ENCODE measurements around the gene HOXA6. TPM values are rescaled to one million over a fixed set of nuclear protein-coding genes. Genes with fewer than 3 reads are reported as not detected.

Gene HOXA6
- total RNA-seq, 2 experiments from 2014 or later = 4.1 to 12.0 TPM

DNA sequence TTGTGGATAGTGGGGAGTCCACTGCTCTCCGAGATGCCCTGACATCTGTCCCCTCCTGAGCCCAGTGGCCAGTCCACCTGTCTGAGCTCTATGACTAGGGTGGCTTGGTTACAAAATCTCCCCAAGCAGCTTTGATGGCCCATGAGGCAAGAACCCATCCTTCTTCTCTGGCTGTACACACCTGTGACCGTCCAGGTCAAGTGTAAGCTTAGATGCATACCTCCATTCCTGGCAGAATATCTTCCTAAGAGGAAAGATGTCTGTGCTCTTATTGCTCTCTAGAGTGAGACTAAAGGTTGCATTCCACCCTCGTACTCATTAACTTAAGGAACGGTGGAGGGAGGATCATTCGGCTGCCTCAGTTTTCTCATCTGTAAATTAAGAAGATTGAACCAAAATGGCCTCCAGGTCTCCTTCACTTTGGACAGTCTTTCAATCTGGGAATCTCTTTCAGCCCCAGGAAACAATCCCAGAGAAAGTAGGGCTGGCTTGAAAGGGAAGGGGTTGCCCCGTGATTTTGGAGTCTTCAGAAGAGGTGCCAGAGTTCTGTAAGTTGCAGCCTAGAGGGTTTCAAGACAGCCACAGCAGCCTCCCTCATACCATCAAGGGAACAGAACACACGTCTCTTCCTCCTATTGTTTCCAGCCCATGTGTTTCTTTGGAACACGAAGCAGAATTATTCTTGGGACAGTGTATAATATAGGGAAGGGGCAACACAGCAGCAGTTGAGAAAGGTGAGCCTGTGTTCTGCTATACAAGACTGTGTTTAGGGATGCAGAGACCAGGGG is 22.5 kb downstream of the HOXA6 start:
- Histone ChIP-seq H3K4me2 (ENCODE audit: low read length) (no peak overlapping the region), H3K27ac (ENCODE audit: low read depth, low read length, poor library complexity, severe bottlenecking) (no peak overlapping the region), H4K20me1 (ENCODE audit: insufficient read depth, low read length) (no peaks in the 10 kb centered on the region; the same call in 1 of the 2 replicates), H3K4me1 (ENCODE audit: insufficient read depth, low read length, poor library complexity, severe bottlenecking) (no peaks in the 10 kb centered on the region), H3K9me2 (ENCODE audit: insufficient read depth, low read length) (no peaks in the 10 kb centered on the region), H3K4me3 (ENCODE audit: low read depth, low read length, poor library complexity, severe bottlenecking) (no peak overlapping the region), H3K36me3 (ENCODE audit: insufficient read depth, low read length) (no peaks in the 10 kb centered on the region), H3K9me3 (ENCODE audit: low read length) (no peaks in the 10 kb centered on the region), H2AFZ (ENCODE audit: low read length) (no peak overlapping the region), H3K79me2 (ENCODE audit: insufficient read depth, low read depth, low read length) (no peaks in the 10 kb centered on the region)
- BruUV-seq (replicated peaks) = no TSS peak
- POLR2A ChIA-PET = no interaction called here
- no peak for DNase-seq (ENCODE audit: low spot score)
- intact Hi-C loops (cut with micrococcal nuclease; ENCODE audit: unreplicated experiment) = no loop called here
- CTCF ChIA-PET (ENCODE audit: unreplicated experiment) = no interaction called here
- TF ChIP-seq, protein P1, sequence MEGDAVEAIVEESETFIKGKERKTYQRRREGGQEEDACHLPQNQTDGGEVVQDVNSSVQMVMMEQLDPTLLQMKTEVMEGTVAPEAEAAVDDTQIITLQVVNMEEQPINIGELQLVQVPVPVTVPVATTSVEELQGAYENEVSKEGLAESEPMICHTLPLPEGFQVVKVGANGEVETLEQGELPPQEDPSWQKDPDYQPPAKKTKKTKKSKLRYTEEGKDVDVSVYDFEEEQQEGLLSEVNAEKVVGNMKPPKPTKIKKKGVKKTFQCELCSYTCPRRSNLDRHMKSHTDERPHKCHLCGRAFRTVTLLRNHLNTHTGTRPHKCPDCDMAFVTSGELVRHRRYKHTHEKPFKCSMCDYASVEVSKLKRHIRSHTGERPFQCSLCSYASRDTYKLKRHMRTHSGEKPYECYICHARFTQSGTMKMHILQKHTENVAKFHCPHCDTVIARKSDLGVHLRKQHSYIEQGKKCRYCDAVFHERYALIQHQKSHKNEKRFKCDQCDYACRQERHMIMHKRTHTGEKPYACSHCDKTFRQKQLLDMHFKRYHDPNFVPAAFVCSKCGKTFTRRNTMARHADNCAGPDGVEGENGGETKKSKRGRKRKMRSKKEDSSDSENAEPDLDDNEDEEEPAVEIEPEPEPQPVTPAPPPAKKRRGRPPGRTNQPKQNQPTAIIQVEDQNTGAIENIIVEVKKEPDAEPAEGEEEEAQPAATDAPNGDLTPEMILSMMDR (conservative IDR thresholded peaks at IDR 0.05; ENCODE audit: low read length) = no peak
- TF ChIP-seq EZH2phosphoT487 (IDR thresholded peaks at IDR 0.05; ENCODE audit: borderline replicate concordance, low read depth, low read length) = no peak

DNA sequence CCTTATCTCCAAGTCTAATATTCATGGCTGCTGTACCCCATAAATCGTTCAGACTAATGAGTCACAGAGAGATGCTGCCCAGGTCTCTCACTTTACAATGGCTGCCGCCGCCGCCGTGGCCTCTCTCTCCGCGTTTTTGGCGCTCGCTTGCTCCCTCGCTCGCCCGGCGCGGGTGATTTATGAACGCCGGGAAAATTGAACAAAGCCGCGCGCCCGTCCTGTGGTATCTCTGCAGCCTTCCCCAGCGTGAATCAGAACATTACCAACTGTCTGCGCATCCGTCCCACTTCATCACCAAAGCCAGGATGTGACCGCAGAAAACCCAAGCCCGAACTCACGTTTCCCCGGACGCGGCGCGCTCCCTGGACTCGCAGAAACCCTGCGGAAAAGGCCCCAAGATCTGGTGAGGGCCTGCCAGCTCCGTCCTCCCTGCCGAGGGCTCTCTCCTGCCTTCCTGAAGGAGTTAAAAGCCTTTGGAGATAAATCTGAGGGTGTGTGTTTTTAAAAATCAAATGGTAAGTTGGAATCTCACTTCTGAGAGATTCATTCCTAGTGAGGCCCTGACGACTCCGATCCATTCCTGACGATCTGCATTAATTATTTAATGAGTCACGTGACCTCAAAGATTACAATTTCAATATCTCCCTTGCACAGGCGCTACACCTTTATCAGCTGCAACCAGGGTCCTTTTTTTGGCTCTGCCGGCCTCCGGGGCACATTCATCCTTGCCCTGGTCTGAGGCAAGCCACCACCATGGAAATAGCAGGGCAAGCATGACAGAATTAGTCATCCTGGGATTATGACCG is 23.3 kb downstream of the HOXA6 start:
- Histone ChIP-seq H3K4me2 (ENCODE audit: low read length) (no peak overlapping the region), H3K9me3 (ENCODE audit: low read length) (no peaks in the 10 kb centered on the region), H4K20me1 (ENCODE audit: insufficient read depth, low read length) (no peaks in the 10 kb centered on the region; the same call in 1 of the 2 replicates), H3K36me3 (ENCODE audit: insufficient read depth, low read length) (no peaks in the 10 kb centered on the region), H3K9me2 (ENCODE audit: insufficient read depth, low read length) (no peaks in the 10 kb centered on the region), H2AFZ (ENCODE audit: low read length) (no peak overlapping the region), H3K27ac (ENCODE audit: low read depth, low read length, poor library complexity, severe bottlenecking) (no peak overlapping the region), H3K4me1 (ENCODE audit: insufficient read depth, low read length, poor library complexity, severe bottlenecking) (no peaks in the 10 kb centered on the region), H3K79me2 (ENCODE audit: insufficient read depth, low read depth, low read length) (no peaks in the 10 kb centered on the region), H3K4me3 (ENCODE audit: low read depth, low read length, poor library complexity, severe bottlenecking) (no peak overlapping the region)
- intact Hi-C loops (cut with micrococcal nuclease; ENCODE audit: unreplicated experiment) = no loop called here
- POLR2A ChIA-PET = no interaction called here
- DNase-seq (ENCODE audit: low spot score) = no peak
- TF ChIP-seq, protein P1 (conservative IDR thresholded peaks at IDR 0.05; ENCODE audit: low read length) = no peak
- no peak for TF ChIP-seq EZH2phosphoT487 (IDR thresholded peaks at IDR 0.05; ENCODE audit: borderline replicate concordance, low read depth, low read length)
- CTCF ChIA-PET (ENCODE audit: unreplicated experiment) = no interaction called here
- no TSS peak for BruUV-seq (replicated peaks)
